Body of pancreas (tissue), 4 donors: Measurements from ENCODE around the gene LSAMP.

Experiments used
- POLR2A ChIP-seq, 3 donors: fragments of 450-650 bp; IDR thresholded peaks; one replicate each; pipeline ENCODE4 v1.6.1; 2016; ENCODE audit warnings: antibody characterized with exemption in 3 of 3, mild to moderate bottlenecking in 2 of 3
- TF ChIP-seq, protein P1 (sequence below), 7 experiments: fragments of 450-650 bp in 4 of 7; fragments of 200-600 bp in 3 of 7; sonication (generic) in 3 of 7; IDR thresholded peaks; one replicate each; pipeline ENCODE4 v1.5.1; 2016 to 2019; ENCODE audit warnings: antibody characterized with exemption in 7 of 7

DNA sequence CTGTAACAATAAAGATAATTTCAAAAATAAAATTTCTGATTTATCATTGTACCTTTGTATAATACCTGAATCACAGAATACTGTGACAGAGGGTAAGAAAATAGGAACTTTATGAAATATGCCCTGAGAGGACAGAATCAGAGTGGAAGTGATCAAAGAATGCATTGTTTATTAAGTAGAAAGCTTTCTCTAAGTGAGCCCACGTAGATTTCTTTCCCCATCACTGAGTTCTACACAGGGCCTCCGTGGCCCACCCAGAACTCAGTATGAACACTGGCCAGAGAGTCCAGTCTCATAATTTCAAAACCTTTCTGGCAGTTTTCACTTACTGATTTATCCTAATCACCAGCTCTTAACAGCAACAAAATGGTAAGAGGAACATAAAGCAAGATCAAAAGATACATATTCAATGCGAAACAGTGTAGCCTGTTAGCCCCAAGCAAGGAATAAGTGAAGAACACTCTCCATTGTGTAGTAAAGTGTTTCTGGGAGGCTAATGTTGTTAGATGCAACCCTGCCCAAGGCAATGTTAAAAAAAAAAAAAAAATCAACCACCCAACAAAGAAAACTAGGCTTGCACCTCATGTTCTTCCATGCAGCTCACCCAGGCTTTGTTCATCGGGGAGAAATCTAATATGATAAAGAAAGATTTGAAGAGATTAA is 341.3 kb downstream of the LSAMP start:
- TF ChIP-seq POLR2A (IDR thresholded peaks at IDR 0.05): no peak
- TF ChIP-seq, protein P1, sequence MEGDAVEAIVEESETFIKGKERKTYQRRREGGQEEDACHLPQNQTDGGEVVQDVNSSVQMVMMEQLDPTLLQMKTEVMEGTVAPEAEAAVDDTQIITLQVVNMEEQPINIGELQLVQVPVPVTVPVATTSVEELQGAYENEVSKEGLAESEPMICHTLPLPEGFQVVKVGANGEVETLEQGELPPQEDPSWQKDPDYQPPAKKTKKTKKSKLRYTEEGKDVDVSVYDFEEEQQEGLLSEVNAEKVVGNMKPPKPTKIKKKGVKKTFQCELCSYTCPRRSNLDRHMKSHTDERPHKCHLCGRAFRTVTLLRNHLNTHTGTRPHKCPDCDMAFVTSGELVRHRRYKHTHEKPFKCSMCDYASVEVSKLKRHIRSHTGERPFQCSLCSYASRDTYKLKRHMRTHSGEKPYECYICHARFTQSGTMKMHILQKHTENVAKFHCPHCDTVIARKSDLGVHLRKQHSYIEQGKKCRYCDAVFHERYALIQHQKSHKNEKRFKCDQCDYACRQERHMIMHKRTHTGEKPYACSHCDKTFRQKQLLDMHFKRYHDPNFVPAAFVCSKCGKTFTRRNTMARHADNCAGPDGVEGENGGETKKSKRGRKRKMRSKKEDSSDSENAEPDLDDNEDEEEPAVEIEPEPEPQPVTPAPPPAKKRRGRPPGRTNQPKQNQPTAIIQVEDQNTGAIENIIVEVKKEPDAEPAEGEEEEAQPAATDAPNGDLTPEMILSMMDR (IDR thresholded peaks at IDR 0.05): no peak
